GM23338 (cell line): ENCODE measurements around the gene FILIP1L. TPM values are rescaled to one million over a fixed set of nuclear protein-coding genes. Genes with fewer than 3 reads are reported as not detected.

Experiments
- ATAC-seq: fragments of 200-7000 bp; cut with Tn5 transposase; 3 replicates; pipeline ENCODE4 v1.9.1; 2020
- DNase-seq: peaks from one replicate; pipeline ENCODE4 v3.0.0-alpha.2; 2015; ENCODE audit warnings: low spot score
- H2AFZ ChIP-seq: fragments of 200-600 bp; sonication (generic); 2 replicates; pipeline ENCODE4 v1.8.0; 2016; ENCODE audit warnings: antibody characterized with exemption, mild to moderate bottlenecking, moderate library complexity
- H3F3A ChIP-seq: fragments of 200-600 bp; sonication (generic); replicated peaks from 2 replicates; pipeline ENCODE4 v1.8.0; 2017; ENCODE audit warnings: antibody characterized with exemption, mixed run types, low read depth
- H3K27ac ChIP-seq: fragments of 200-600 bp; sonication (generic); 2 replicates; pipeline ENCODE4 v1.6.1; 2016; ENCODE audit warnings: low read depth
- H3K27me3 ChIP-seq: fragments of 200-600 bp; sonication (generic); 2 replicates; pipeline ENCODE4 v1.8.0; 2016; ENCODE audit warnings: mild to moderate bottlenecking, mixed run types, moderate library complexity; ENCODE audit not compliant: insufficient read depth
- H3K36me3 ChIP-seq: fragments of 200-600 bp; sonication (generic); 2 replicates; pipeline ENCODE4 v1.8.0; 2016; ENCODE audit warnings: mild to moderate bottlenecking; ENCODE audit not compliant: insufficient read depth
- H3K4me1 ChIP-seq: fragments of 200-600 bp; sonication (generic); 2 replicates; pipeline ENCODE4 v1.8.0; 2016; ENCODE audit warnings: mild to moderate bottlenecking, moderate library complexity; ENCODE audit not compliant: insufficient read depth
- H3K4me2 ChIP-seq: fragments of 200-600 bp; sonication (generic); 2 replicates; pipeline ENCODE4 v1.7.1; 2017; ENCODE audit warnings: mixed run types
- H3K4me3 ChIP-seq: fragments of 200-600 bp; sonication (generic); 2 replicates; pipeline ENCODE4 v1.6.1; 2016; ENCODE audit warnings: mixed run types
- H3K79me2 ChIP-seq: fragments of 200-600 bp; sonication (generic); replicated peaks from 2 replicates; pipeline ENCODE4 v1.8.0; 2017; ENCODE audit warnings: mild to moderate bottlenecking; ENCODE audit not compliant: insufficient read depth
- H3K9me2 ChIP-seq: fragments of 200-600 bp; sonication (generic); 2 replicates; pipeline ENCODE4 v1.8.0; 2017; ENCODE audit not compliant: insufficient read depth
- H4K20me1 ChIP-seq: fragments of 200-600 bp; sonication (generic); replicated peaks from 2 replicates; pipeline ENCODE4 v1.8.0; 2017; ENCODE audit warnings: mild to moderate bottlenecking; ENCODE audit not compliant: insufficient read depth
- H3K27ac Mint-ChIP-seq: 2 replicates; pipeline ENCODE4 v1.8.0; 2020; ENCODE audit warnings: inconsistent platforms, mild to moderate bottlenecking, moderate library complexity, mixed read lengths
- H3K27me3 Mint-ChIP-seq: 3 replicates; pipeline ENCODE4 v1.8.0; 2022; ENCODE audit warnings: low read depth, mild to moderate bottlenecking, moderate library complexity, mixed read lengths, inconsistent platforms; ENCODE audit not compliant: insufficient read depth, poor library complexity
- H3K36me3 Mint-ChIP-seq: 3 replicates; pipeline ENCODE4 v1.8.0; 2021; ENCODE audit warnings: low read depth, mild to moderate bottlenecking, inconsistent platforms, moderate library complexity, mixed read lengths
- H3K4me1 Mint-ChIP-seq: 3 replicates; pipeline ENCODE4 v1.8.0; 2020; ENCODE audit warnings: mild to moderate bottlenecking, inconsistent platforms, mixed read lengths
- H3K4me3 Mint-ChIP-seq: 3 replicates; pipeline ENCODE4 v1.8.0; 2021; ENCODE audit warnings: moderate library complexity, mild to moderate bottlenecking, inconsistent platforms, mixed read lengths
- H3K9me3 Mint-ChIP-seq: 3 replicates; pipeline ENCODE4 v1.8.0; 2020; ENCODE audit warnings: moderate library complexity, mild to moderate bottlenecking, inconsistent platforms, mixed read lengths
- EZH2 ChIP-seq: fragments of 200-600 bp; sonication (generic); IDR thresholded peaks from one replicate; pipeline ENCODE4 v1.8.0; 2017; ENCODE audit warnings: antibody characterized with exemption, mild to moderate bottlenecking, low read depth; ENCODE audit not compliant: unreplicated experiment
- EZH2phosphoT487 ChIP-seq: fragments of 200-600 bp; sonication (generic); IDR thresholded peaks from one replicate; pipeline ENCODE4 v1.8.1; 2018; ENCODE audit warnings: antibody characterized with exemption; ENCODE audit not compliant: unreplicated experiment
- POLR2AphosphoS5 ChIP-seq: IDR thresholded peaks from 2 replicates; pipeline ENCODE4 v1.6.1; 2016; ENCODE audit warnings: antibody characterized with exemption, low read depth
- STAT1 ChIP-seq: IDR thresholded peaks from one replicate; pipeline ENCODE4 v1.6.1; 2016; ENCODE audit warnings: antibody characterized with exemption; ENCODE audit not compliant: unreplicated experiment
- polyA plus RNA-seq: library from polyadenylated mRNA; unstranded; fragments of >200 nt; fragmentation: Nextera tagmentation; extraction: Ambion mirVana; gene quantifications from 2 replicates; pipeline ENCODE4 v1.2.1, GENCODE V29; 2016
- total RNA-seq: library from RNA; depleted of rRNA; stranded (reverse); fragments of >200 nt; shearing (Covaris generic); gene quantifications from 2 replicates; pipeline ENCODE4 v1.2.3, GENCODE V29; 2014
- TF ChIP-seq, protein P1 (sequence below): IDR thresholded peaks from one replicate; pipeline ENCODE4 v1.6.1; 2018; ENCODE audit warnings: antibody characterized with exemption; ENCODE audit not compliant: unreplicated experiment
- TF ChIP-seq, protein P2 (sequence below), 2 experiments: fragments of 200-600 bp in 1 of 2; sonication (generic) in 1 of 2; conservative IDR thresholded peaks; 2 replicates each; pipeline versions ENCODE4 v1.5.1 to v1.6.1; 2016 to 2017; ENCODE audit warnings: antibody characterized with exemption in 2 of 2, low read depth in 2 of 2, mild to moderate bottlenecking in 2 of 2, moderate library complexity in 1 of 2
- TF ChIP-seq, protein P3 (sequence below): fragments of 250-450 bp; sonication (Bioruptor Pico); IDR thresholded peaks from 2 replicates; pipeline ENCODE4 v1.5.0; 2020; ENCODE audit warnings: mild to moderate bottlenecking, moderate library complexity

FILIP1L gene
- total and polyA plus RNA-seq, 2 experiments from 2014 or later, result 1.6 TPM; not detected in 1

DNA sequence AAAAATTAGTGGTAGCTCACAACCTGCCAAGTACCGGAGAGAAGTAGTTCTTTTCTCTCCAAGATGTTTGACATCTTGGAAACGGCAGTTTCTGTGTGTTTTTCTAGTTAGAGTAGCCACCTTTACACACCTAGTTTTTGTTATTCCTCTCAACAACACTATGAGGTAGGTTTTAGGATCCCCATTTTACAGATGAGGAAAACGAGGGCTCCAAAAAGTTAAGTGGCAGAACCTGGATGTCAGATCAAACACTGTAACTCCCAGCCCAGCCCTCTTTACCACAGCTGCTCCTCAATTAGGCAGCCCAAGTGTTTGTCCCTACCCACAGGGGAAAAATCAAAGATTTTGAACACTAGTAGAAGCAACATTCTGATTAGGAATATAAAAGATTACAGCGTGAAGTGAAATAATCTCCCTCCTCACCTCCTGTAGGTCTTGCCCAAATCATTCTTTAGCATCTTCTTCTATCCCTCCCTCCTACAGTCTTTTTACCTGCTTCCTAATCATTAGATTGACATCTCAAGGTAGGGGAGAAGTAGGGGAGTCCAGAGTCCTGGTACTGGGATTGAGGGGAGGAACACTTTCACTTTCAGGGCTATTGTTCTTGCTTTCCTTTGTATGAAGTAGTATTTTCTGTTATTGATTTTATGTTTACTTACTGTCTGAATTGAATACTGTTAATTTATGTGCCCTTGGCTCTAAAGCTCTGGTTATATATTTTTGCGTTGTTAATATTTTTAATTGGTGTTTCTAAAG is 154.0 kb downstream of the FILIP1L start (continued):
- TF ChIP-seq, protein P1, sequence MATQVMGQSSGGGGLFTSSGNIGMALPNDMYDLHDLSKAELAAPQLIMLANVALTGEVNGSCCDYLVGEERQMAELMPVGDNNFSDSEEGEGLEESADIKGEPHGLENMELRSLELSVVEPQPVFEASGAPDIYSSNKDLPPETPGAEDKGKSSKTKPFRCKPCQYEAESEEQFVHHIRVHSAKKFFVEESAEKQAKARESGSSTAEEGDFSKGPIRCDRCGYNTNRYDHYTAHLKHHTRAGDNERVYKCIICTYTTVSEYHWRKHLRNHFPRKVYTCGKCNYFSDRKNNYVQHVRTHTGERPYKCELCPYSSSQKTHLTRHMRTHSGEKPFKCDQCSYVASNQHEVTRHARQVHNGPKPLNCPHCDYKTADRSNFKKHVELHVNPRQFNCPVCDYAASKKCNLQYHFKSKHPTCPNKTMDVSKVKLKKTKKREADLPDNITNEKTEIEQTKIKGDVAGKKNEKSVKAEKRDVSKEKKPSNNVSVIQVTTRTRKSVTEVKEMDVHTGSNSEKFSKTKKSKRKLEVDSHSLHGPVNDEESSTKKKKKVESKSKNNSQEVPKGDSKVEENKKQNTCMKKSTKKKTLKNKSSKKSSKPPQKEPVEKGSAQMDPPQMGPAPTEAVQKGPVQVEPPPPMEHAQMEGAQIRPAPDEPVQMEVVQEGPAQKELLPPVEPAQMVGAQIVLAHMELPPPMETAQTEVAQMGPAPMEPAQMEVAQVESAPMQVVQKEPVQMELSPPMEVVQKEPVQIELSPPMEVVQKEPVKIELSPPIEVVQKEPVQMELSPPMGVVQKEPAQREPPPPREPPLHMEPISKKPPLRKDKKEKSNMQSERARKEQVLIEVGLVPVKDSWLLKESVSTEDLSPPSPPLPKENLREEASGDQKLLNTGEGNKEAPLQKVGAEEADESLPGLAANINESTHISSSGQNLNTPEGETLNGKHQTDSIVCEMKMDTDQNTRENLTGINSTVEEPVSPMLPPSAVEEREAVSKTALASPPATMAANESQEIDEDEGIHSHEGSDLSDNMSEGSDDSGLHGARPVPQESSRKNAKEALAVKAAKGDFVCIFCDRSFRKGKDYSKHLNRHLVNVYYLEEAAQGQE, result no peak

DNA sequence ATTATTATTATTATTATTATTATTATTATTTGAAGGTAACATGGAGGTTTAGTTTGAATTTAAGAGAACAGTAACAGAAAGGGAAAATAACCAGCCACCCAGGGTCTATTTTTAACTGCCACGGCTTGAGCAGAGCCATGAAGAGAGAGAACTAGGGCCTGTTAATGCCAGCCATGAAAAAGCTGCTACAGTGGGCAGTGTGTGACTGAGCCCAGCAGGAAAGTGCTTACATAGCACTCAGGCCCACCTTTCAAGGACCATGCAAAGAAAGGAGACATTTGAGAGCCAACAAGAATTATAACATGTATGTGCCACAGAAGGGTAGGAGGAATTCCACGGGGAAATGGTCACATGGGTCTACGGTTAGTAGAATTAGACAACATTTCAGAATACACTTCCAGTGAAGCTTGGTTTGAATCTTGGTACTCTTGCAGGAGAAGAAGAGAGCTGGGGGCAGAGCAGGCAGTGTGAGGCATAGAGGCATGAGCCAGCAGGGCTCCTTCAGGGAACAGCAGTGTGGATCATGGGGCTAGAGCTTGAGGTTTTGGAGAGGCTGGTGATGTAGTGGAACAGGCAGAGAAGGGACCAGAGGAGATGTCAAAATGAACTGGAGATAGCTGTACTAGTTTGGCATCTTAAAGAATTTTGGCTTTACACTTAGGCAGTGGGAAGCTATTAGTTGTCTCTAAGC is 155.9 kb downstream of the FILIP1L start:
- no peaks in the 10 kb centered on the region for H3K27me3 Mint-ChIP-seq
- H3K9me3 Mint-ChIP-seq, result no peaks in the 10 kb centered on the region
- ATAC-seq, result peak; percentile 46
- TF ChIP-seq EZH2phosphoT487 (no peak), STAT1 (no peak), EZH2 (no peak), POLR2AphosphoS5 (no peak)
- TF ChIP-seq, protein P1, result no peak
- TF ChIP-seq, protein P2, sequence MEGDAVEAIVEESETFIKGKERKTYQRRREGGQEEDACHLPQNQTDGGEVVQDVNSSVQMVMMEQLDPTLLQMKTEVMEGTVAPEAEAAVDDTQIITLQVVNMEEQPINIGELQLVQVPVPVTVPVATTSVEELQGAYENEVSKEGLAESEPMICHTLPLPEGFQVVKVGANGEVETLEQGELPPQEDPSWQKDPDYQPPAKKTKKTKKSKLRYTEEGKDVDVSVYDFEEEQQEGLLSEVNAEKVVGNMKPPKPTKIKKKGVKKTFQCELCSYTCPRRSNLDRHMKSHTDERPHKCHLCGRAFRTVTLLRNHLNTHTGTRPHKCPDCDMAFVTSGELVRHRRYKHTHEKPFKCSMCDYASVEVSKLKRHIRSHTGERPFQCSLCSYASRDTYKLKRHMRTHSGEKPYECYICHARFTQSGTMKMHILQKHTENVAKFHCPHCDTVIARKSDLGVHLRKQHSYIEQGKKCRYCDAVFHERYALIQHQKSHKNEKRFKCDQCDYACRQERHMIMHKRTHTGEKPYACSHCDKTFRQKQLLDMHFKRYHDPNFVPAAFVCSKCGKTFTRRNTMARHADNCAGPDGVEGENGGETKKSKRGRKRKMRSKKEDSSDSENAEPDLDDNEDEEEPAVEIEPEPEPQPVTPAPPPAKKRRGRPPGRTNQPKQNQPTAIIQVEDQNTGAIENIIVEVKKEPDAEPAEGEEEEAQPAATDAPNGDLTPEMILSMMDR (conservative IDR thresholded peaks at IDR 0.05; ENCODE audit: low read depth in 2 of 2), result no peak
- TF ChIP-seq, protein P3, sequence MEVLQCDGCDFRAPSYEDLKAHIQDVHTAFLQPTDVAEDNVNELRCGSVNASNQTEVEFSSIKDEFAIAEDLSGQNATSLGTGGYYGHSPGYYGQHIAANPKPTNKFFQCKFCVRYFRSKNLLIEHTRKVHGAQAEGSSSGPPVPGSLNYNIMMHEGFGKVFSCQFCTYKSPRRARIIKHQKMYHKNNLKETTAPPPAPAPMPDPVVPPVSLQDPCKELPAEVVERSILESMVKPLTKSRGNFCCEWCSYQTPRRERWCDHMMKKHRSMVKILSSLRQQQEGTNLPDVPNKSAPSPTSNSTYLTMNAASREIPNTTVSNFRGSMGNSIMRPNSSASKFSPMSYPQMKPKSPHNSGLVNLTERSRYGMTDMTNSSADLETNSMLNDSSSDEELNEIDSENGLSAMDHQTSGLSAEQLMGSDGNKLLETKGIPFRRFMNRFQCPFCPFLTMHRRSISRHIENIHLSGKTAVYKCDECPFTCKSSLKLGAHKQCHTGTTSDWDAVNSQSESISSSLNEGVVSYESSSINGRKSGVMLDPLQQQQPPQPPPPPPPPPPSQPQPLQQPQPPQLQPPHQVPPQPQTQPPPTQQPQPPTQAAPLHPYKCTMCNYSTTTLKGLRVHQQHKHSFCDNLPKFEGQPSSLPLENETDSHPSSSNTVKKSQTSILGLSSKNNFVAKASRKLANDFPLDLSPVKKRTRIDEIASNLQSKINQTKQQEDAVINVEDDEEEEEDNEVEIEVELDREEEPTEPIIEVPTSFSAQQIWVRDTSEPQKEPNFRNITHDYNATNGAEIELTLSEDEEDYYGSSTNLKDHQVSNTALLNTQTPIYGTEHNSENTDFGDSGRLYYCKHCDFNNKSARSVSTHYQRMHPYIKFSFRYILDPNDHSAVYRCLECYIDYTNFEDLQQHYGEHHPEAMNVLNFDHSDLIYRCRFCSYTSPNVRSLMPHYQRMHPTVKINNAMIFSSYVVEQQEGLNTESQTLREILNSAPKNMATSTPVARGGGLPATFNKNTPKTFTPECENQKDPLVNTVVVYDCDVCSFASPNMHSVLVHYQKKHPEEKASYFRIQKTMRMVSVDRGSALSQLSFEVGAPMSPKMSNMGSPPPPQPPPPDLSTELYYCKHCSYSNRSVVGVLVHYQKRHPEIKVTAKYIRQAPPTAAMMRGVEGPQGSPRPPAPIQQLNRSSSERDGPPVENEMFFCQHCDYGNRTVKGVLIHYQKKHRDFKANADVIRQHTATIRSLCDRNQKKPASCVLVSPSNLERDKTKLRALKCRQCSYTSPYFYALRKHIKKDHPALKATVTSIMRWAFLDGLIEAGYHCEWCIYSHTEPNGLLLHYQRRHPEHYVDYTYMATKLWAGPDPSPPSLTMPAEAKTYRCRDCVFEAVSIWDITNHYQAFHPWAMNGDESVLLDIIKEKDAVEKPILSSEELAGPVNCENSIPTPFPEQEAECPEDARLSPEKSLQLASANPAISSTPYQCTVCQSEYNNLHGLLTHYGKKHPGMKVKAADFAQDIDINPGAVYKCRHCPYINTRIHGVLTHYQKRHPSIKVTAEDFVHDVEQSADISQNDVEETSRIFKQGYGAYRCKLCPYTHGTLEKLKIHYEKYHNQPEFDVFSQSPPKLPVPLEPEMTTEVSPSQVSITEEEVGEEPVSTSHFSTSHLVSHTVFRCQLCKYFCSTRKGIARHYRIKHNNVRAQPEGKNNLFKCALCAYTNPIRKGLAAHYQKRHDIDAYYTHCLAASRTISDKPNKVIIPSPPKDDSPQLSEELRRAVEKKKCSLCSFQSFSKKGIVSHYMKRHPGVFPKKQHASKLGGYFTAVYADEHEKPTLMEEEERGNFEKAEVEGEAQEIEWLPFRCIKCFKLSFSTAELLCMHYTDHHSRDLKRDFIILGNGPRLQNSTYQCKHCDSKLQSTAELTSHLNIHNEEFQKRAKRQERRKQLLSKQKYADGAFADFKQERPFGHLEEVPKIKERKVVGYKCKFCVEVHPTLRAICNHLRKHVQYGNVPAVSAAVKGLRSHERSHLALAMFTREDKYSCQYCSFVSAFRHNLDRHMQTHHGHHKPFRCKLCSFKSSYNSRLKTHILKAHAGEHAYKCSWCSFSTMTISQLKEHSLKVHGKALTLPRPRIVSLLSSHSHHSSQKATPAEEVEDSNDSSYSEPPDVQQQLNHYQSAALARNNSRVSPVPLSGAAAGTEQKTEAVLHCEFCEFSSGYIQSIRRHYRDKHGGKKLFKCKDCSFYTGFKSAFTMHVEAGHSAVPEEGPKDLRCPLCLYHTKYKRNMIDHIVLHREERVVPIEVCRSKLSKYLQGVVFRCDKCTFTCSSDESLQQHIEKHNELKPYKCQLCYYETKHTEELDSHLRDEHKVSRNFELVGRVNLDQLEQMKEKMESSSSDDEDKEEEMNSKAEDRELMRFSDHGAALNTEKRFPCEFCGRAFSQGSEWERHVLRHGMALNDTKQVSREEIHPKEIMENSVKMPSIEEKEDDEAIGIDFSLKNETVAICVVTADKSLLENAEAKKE (CRISPR knock-in tag), result no peak

More for the DNA sequence above, 155.9 kb downstream of the FILIP1L start:
- Mint-ChIP-seq H3K36me3 (no peaks in the 10 kb centered on the region), H3K4me3 (no peak overlapping the region), H3K4me1 (peaks cover 3% of the 10 kb centered on the region; the same call in 1 of the 3 replicates), H3K27ac (no peak overlapping the region)
- Histone ChIP-seq H3K9me2 (no peaks in the 10 kb centered on the region), H3K4me3 (no peak overlapping the region), H3K36me3 (no peaks in the 10 kb centered on the region), H3K27me3 (no peaks in the 10 kb centered on the region), H3K4me2 (no peak overlapping the region), H4K20me1 (no peaks in the 10 kb centered on the region), H2AFZ (no peak overlapping the region), H3K79me2 (no peaks in the 10 kb centered on the region; the same call in 1 of the 2 replicates), H3K27ac (no peak overlapping the region), H3K4me1 (peaks cover 2% of the 10 kb centered on the region; the same call in 1 of the 2 replicates), H3F3A (no peaks in the 10 kb centered on the region)
- no peak for DNase-seq
